ENCODE measurements around the gene FCAR.
"Not testable (repeated sequence)": the region's sequence is repeated elsewhere in the genome, so short reads cannot be mapped to it uniquely, and the experiment has no call there.

DNA sequence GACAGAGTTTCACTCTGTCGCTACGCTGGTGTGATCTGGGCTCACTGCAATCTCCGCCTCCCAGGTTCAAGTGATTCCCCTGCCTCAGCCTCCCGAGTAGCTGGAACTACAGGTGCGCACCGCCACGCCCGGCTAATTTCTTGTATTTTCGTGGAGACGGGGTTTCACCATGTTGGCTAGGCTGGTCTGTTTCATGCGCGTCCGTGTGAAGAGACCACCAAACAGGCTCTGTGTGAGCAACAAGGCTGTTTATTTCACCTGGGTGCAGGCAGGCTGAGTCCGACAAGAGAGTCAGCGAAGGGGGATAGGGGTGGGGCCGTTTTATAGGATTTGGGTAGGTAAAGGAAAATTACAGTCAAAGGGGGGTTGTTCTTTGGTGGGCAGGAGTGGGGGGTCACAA is 20.1 kb downstream of the FCAR start:
- not testable (repeated sequence) for TF ChIP-seq MAX (IDR thresholded peaks at IDR 0.05); SP1 (IDR thresholded peaks at IDR 0.05; ENCODE audit: low read depth); CTCF (IDR thresholded peaks at IDR 0.05 in 2 of 3, conservative IDR thresholded peaks at IDR 0.05 in 1 of 3; ENCODE audit: borderline replicate concordance in 1 of 3, insufficient read depth in 1 of 3, low read depth in 2 of 3, low read length in 2 of 3); EZH2 (IDR thresholded peaks at IDR 0.05); POLR2AphosphoS5 (IDR thresholded peaks at IDR 0.05; ENCODE audit: low read depth, low read length); POLR2A (IDR thresholded peaks at IDR 0.05; ENCODE audit: borderline replicate concordance, extremely low read depth, insufficient read depth, insufficient read length); ZNF274 (IDR thresholded peaks at IDR 0.05; ENCODE audit: low read depth, low read length)
- TF ChIP-seq, protein P1, sequence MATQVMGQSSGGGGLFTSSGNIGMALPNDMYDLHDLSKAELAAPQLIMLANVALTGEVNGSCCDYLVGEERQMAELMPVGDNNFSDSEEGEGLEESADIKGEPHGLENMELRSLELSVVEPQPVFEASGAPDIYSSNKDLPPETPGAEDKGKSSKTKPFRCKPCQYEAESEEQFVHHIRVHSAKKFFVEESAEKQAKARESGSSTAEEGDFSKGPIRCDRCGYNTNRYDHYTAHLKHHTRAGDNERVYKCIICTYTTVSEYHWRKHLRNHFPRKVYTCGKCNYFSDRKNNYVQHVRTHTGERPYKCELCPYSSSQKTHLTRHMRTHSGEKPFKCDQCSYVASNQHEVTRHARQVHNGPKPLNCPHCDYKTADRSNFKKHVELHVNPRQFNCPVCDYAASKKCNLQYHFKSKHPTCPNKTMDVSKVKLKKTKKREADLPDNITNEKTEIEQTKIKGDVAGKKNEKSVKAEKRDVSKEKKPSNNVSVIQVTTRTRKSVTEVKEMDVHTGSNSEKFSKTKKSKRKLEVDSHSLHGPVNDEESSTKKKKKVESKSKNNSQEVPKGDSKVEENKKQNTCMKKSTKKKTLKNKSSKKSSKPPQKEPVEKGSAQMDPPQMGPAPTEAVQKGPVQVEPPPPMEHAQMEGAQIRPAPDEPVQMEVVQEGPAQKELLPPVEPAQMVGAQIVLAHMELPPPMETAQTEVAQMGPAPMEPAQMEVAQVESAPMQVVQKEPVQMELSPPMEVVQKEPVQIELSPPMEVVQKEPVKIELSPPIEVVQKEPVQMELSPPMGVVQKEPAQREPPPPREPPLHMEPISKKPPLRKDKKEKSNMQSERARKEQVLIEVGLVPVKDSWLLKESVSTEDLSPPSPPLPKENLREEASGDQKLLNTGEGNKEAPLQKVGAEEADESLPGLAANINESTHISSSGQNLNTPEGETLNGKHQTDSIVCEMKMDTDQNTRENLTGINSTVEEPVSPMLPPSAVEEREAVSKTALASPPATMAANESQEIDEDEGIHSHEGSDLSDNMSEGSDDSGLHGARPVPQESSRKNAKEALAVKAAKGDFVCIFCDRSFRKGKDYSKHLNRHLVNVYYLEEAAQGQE (IDR thresholded peaks at IDR 0.05; ENCODE audit: low read depth) = not testable (repeated sequence)
